Endodermal cell (in vitro differentiated cells): ENCODE results near the gene ZNF335. TPM values are rescaled to one million over a fixed set of nuclear protein-coding genes. Genes with fewer than 3 reads are reported as not detected.

Experiments used
- DNase-seq: peaks from one replicate; pipeline ENCODE4 v3.0.0-alpha.2; 2017
- H3K27ac ChIP-seq: 2 replicates; pipeline ENCODE4 v1.5.1; 2013; ENCODE audit warnings: mild to moderate bottlenecking, low read depth, low read length, moderate library complexity
- H3K27me3 ChIP-seq: 2 replicates; pipeline ENCODE4 v1.6.1; 2013; ENCODE audit warnings: mild to moderate bottlenecking, low read length, moderate library complexity; ENCODE audit not compliant: insufficient read depth, control insufficient read depth, poor library complexity, severe bottlenecking
- H3K36me3 ChIP-seq: 2 replicates; pipeline ENCODE4 v1.7.0; 2013; ENCODE audit warnings: mild to moderate bottlenecking, low read length, moderate library complexity; ENCODE audit not compliant: control insufficient read depth, insufficient read depth
- H3K4me1 ChIP-seq: one replicate; pipeline ENCODE4 v1.7.0; 2013; ENCODE audit warnings: low read length; ENCODE audit not compliant: control insufficient read depth, insufficient read depth
- H3K4me3 ChIP-seq: 2 replicates; pipeline ENCODE4 v1.5.1; 2013; ENCODE audit warnings: mild to moderate bottlenecking, low read length, moderate library complexity
- H3K9ac ChIP-seq: 2 replicates; pipeline ENCODE4 v1.6.1; 2013; ENCODE audit warnings: mild to moderate bottlenecking, low read length, moderate library complexity; ENCODE audit not compliant: poor library complexity, severe bottlenecking; ENCODE audit errors: extremely low read depth
- H3K9me3 ChIP-seq: 2 replicates; pipeline ENCODE4 v1.6.1; 2013; ENCODE audit warnings: mild to moderate bottlenecking, low read length, moderate library complexity; ENCODE audit not compliant: control insufficient read depth
- H3K27ac Mint-ChIP-seq: 2 replicates; pipeline ENCODE4 v1.8.0; 2020; ENCODE audit warnings: mixed read lengths
- H3K27me3 Mint-ChIP-seq: 2 replicates; pipeline ENCODE4 v1.8.0; 2021; ENCODE audit warnings: mild to moderate bottlenecking, mixed read lengths; ENCODE audit not compliant: insufficient read depth
- H3K36me3 Mint-ChIP-seq: 2 replicates; pipeline ENCODE4 v1.8.0; 2020; ENCODE audit warnings: low read depth, mixed read lengths
- H3K4me1 Mint-ChIP-seq: 2 replicates; pipeline ENCODE4 v1.8.0; 2020; ENCODE audit warnings: mixed read lengths
- H3K4me3 Mint-ChIP-seq: 2 replicates; pipeline ENCODE4 v1.8.0; 2020; ENCODE audit warnings: mild to moderate bottlenecking, moderate library complexity, mixed read lengths
- H3K9me3 Mint-ChIP-seq: 2 replicates; pipeline ENCODE4 v1.8.0; 2020; ENCODE audit warnings: mild to moderate bottlenecking, mixed read lengths
- WGBS, 2 experiments: methylation state at CpG; one replicate each; pipeline versions ENCODE4 v1.1.5 to v1.1.7; 2013; ENCODE audit warnings: missing lambda C conversion rate in 2 of 2, mixed read lengths in 1 of 2; ENCODE audit not compliant: insufficient coverage in 1 of 2, insufficient read length in 1 of 2; 5-methylcytosine and 5-hydroxymethylcytosine counted together
- total RNA-seq, 2 donors: library from RNA; stranded (reverse); fragmentation: NEBNext Ultra II Directional in 1 of 2; extraction: Animal tissue kit (Norgen Biotek cat#: 25700) in 1 of 2; gene quantifications; 2 replicates in 1 of 2; 3 replicates in 1 of 2; pipeline ENCODE4 v1.2.1, GENCODE V29; 2021
- TF ChIP-seq, protein P1 (sequence below): fragments of 200-600 bp; sonication (generic); conservative IDR thresholded peaks from 2 replicates; pipeline ENCODE4 v1.5.0; 2021; ENCODE audit warnings: antibody characterized with exemption, mild to moderate bottlenecking

Gene ZNF335
- total RNA-seq, 2 donors from 2014 or later = 18.3 to 21.0 TPM

DNA sequence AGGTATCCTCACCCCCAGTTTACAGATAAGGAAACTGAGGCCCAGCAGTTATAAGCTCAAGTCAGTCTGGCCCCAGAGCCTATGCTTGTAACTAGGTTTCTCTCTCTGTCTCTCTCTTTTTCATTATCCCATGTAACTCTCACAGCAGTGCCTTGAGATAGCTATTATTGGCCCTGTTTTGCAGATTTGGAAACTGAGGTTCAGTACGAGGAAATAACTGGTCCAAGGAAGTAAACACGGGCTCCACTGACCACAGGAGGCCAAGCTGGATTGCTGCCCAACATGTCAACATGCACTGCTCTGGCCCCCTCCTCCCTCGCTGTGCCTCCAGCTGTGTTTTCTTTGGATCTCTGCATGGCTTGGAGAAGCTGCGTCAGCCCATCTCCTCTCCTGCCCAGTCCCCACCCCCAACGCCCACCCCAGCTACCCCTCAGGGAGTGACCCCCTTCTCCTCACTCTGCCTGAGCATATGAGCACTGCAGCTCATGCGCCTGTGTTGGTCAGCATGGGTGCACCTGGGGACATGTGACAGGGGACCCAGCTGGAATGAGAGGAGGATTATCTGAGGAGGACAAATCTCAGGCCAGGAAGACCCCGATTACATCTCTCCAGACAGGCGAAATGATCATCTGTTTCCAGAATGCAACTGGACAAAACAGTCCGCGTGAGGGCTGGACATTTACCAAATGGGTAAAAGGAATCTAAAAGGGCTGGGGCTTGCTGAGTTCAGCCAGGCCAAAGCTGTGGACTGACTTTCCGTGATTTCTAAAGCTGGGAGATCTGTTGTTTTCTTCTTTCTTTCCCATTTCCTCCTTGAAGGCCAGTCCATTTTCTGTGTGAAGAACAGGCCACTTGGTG is 52.2 kb downstream of the ZNF335 start:
- WGBS, 2 experiments = 79 to 81% methylated on average over 8 to 11 of the region's 11 CpGs
- no peaks in the 10 kb centered on the region for H3K36me3 ChIP-seq
- peaks cover under 1% of the 10 kb centered on the region for H3K4me1 Mint-ChIP-seq
- DNase-seq = no peak
- H3K27me3 ChIP-seq = peaks cover 6% of the 10 kb centered on the region
- peaks cover 25% of the 10 kb centered on the region for H3K27me3 Mint-ChIP-seq
- no peak overlapping the region for H3K9ac ChIP-seq
- no peaks in the 10 kb centered on the region for H3K4me1 ChIP-seq
- no peak overlapping the region for H3K4me3 ChIP-seq
- TF ChIP-seq, protein P1, sequence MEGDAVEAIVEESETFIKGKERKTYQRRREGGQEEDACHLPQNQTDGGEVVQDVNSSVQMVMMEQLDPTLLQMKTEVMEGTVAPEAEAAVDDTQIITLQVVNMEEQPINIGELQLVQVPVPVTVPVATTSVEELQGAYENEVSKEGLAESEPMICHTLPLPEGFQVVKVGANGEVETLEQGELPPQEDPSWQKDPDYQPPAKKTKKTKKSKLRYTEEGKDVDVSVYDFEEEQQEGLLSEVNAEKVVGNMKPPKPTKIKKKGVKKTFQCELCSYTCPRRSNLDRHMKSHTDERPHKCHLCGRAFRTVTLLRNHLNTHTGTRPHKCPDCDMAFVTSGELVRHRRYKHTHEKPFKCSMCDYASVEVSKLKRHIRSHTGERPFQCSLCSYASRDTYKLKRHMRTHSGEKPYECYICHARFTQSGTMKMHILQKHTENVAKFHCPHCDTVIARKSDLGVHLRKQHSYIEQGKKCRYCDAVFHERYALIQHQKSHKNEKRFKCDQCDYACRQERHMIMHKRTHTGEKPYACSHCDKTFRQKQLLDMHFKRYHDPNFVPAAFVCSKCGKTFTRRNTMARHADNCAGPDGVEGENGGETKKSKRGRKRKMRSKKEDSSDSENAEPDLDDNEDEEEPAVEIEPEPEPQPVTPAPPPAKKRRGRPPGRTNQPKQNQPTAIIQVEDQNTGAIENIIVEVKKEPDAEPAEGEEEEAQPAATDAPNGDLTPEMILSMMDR = no peak
- no peaks in the 10 kb centered on the region for H3K9me3 Mint-ChIP-seq
- H3K9me3 ChIP-seq = no peaks in the 10 kb centered on the region
- H3K27ac ChIP-seq = no peak overlapping the region
- H3K4me3 Mint-ChIP-seq = no peak overlapping the region
- no peaks in the 10 kb centered on the region for H3K36me3 Mint-ChIP-seq
- no peak overlapping the region for H3K27ac Mint-ChIP-seq

DNA sequence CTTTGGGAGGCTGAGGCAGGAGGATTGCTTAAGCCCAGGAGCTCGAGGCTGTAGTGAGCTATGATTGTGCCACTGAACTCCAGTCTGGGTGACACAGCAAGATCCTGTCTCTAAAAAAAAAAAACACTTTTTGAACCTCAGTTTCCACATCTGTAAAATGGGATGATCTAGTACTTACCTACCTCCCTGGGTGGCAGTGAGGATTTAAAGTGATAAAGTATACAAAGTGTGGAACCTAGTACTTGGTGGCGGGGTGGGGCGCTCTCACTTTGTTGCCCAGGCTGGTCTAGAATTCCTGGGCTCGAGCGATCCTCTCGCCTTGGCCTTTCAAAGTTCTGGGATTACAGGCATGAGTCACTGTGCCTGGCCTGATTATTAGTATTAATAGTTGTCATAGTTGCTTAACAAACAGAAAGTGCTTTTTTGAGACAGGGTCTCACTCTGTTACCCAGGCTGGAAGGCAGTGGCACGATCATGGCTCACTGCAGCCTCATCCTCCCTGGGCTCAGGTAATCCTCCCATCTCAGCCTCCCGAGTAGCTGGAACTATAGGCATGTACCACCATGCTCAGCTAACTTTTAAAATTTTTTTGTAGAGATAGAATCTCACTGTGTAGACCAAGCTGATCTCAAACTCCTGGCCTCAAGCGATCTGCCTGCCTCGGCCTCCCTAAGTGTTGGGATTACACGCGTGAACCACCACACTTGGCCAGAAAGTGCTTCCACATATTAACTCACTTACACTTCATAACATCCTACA is 53.0 kb downstream of the ZNF335 start:
- no peak for DNase-seq
- Mint-ChIP-seq H3K36me3 (no peaks in the 10 kb centered on the region), H3K9me3 (no peaks in the 10 kb centered on the region), H3K4me3 (no peak overlapping the region), H3K4me1 (peaks cover 7% of the 10 kb centered on the region), H3K27ac (no peak overlapping the region), H3K27me3 (peaks cover 29% of the 10 kb centered on the region)
- no peak overlapping the region for H3K27ac ChIP-seq
- peaks cover 6% of the 10 kb centered on the region for H3K27me3 ChIP-seq
- no peaks in the 10 kb centered on the region for H3K36me3 ChIP-seq
- H3K4me1 ChIP-seq = no peaks in the 10 kb centered on the region
- TF ChIP-seq, protein P1 = no peak
- no peak overlapping the region for H3K4me3 ChIP-seq
- 95% methylated on average over 7 to 12 of the region's 12 CpGs for WGBS, 2 experiments
- no peak overlapping the region for H3K9ac ChIP-seq
- H3K9me3 ChIP-seq = no peaks in the 10 kb centered on the region

DNA sequence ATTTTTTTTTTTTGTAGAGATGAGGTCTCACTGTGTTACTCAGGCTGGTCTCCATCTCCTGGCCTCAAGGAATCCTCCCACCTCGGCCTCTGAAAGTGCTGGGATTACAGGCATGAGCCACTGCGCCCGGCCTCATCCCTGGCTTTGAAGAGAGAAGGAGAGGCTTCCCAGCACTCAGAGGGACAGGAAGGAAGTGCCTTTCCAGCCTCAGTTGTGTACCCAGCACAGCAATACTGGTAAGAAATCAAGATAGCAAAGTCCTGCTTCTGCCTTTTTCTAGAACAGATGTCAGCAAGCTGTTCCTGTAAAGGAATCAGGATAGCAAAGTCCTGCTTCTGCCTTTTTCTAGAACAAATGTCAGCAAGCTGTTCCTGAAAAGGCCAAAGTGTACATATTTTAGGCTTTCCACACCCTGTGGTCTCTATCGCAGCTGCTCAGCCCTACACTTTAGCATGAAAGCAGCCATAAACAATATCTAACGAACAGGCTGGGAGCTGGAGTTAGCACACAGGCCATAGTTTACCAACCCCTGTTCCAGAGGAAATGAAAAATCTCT is 53.7 kb downstream of the ZNF335 start:
- no peak overlapping the region for H3K9ac ChIP-seq

More for the DNA sequence above, 53.7 kb downstream of the ZNF335 start:
- no peaks in the 10 kb centered on the region for H3K36me3 ChIP-seq
- 92 to 98% methylated on average over 5 of the region's 5 CpGs for WGBS, 2 experiments
- H3K9me3 Mint-ChIP-seq = no peaks in the 10 kb centered on the region
- H3K27ac Mint-ChIP-seq = no peak overlapping the region
- H3K9me3 ChIP-seq = no peaks in the 10 kb centered on the region
- no peak overlapping the region for H3K4me3 Mint-ChIP-seq
- no peak overlapping the region for H3K27ac ChIP-seq
- H3K4me3 ChIP-seq = no peak overlapping the region
- peaks cover 29% of the 10 kb centered on the region for H3K27me3 Mint-ChIP-seq
- TF ChIP-seq, protein P1 = no peak
- H3K27me3 ChIP-seq = peaks cover 6% of the 10 kb centered on the region
- H3K36me3 Mint-ChIP-seq = no peaks in the 10 kb centered on the region
- H3K4me1 Mint-ChIP-seq = peaks cover 7% of the 10 kb centered on the region
- no peak for DNase-seq
- H3K4me1 ChIP-seq = no peaks in the 10 kb centered on the region
